ENCODE data around the gene DGKB.

Gene DGKB

GRCh38 chr7:14184292-14184864, 718.2 kb downstream of the DGKB start:
- no peak for DNase-seq

GRCh38 chr7:14179781-14180180, 722.8 kb downstream of the DGKB start:
- no peak for DNase-seq

GRCh38 chr7:14177876-14178275, 724.7 kb downstream of the DGKB start:
- no peak for DNase-seq

- no peak for DNase-seq
These were observed 731.7 kb downstream of the DGKB start for GRCh38 chr7:14170872-14171271.

GRCh38 chr7:14158111-14158510, 744.4 kb downstream of the DGKB start:
- DNase-seq: no peak

- DNase-seq: no peak
These were observed 746.1 kb downstream of the DGKB start for GRCh38 chr7:14156436-14156835.

GRCh38 chr7:14148974-14149373, 753.6 kb downstream of the DGKB start:
- DNase-seq: no peak

- no peak for DNase-seq
These were observed 755.0 kb downstream of the DGKB start for GRCh38 chr7:14147532-14147931.

GRCh38 chr7:14144538-14144937, 758.0 kb downstream of the DGKB start:
- DNase-seq: no peak

- DNase-seq: no peak
These were observed 758.4 kb downstream of the DGKB start for GRCh38 chr7:14144109-14144508.

GRCh38 chr7:14137676-14138075, 764.9 kb downstream of the DGKB start:
- DNase-seq: no peak

GRCh38 chr7:14133752-14134151, 768.8 kb downstream of the DGKB start:
- no peak for DNase-seq

- DNase-seq: no peak
These were observed 776.6 kb downstream of the DGKB start for GRCh38 chr7:14125998-14126397.

- DNase-seq: no peak
These were observed 777.8 kb downstream of the DGKB start for GRCh38 chr7:14124716-14125115.

GRCh38 chr7:14123923-14124322, 778.6 kb downstream of the DGKB start:
- no peak for DNase-seq

- no peak for DNase-seq
These were observed 786.9 kb downstream of the DGKB start for GRCh38 chr7:14115701-14116100.

- no peak for DNase-seq
These were observed 797.7 kb downstream of the DGKB start for GRCh38 chr7:14104861-14105260.

GRCh38 chr7:14096159-14096558, 806.4 kb downstream of the DGKB start:
- no peak for DNase-seq

GRCh38 chr7:14095233-14095950, 807.2 kb downstream of the DGKB start:
- no peak for DNase-seq

Measured in NCI-H2107 (cell line).